ENCODE results near the gene DIDO1.

The DIDO1 gene
- 170 to 315 reads per million in 2 experiments for total RNA-seq

GRCh38 chr20:62926229-62927127 is at the start of gene DIDO1:
Gene DIDO1, minus strand, starts transcription at chr20:62926505.
- peak; percentile 81 for DNase-seq (ENCODE audit: low read depth)

- no peak for DNase-seq (ENCODE audit: low read depth)
Measured at GRCh38 chr20:62975251-62975760, 49.0 kb upstream of the DIDO1 start.

GRCh38 chr20:62972845-62973745 is 46.8 kb upstream of the DIDO1 start:
- no peak for DNase-seq (ENCODE audit: low read depth)

DNA sequence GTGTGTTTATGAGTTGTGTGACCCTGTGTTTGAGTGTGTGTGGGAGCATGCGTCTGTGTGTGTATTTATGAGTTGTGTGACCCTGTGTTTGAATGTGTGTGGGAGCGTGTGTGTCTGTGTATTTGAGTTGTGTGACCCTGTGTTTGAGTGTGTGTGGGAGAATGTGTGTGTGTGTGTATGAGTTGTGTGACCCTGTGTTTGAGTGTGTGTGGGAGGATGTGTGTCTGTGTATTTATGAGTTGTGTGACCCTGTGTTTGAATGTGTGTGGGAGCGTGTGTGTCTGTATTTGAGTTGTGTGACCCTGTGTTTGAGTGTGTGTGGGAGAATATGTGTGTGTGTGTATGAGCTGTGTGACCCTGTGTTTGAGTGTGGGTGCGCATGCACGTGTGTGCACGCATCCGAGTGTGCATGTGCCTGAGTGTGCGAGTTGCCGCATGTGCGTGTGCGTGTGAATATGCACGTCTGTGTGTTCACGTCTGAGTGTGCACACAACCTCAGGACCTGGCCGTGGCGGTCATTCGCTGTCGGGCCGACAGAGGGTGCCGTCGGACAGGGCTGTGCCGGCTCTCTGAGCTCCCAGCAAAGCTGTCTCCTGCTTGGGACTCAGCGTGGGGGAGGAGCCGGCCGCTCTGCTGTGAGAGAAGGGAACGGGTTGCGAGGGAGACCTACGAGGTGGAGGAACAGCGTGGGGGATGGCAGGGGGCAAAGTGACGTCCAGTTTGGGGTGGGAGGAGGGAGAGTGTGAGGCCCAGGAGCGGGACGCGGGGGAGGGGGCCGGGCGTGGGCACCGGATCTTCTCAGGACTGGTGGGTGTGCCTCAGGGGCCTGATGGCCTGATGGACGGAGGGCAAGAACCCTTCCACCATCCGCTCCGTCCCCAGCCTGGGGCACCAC is 45.9 kb upstream of the DIDO1 start:
- peak; percentile 78 for DNase-seq (ENCODE audit: low read depth)

- DNase-seq (ENCODE audit: low read depth) = no peak
Measured at GRCh38 chr20:62971211-62971949, 45.1 kb upstream of the DIDO1 start.

DNA sequence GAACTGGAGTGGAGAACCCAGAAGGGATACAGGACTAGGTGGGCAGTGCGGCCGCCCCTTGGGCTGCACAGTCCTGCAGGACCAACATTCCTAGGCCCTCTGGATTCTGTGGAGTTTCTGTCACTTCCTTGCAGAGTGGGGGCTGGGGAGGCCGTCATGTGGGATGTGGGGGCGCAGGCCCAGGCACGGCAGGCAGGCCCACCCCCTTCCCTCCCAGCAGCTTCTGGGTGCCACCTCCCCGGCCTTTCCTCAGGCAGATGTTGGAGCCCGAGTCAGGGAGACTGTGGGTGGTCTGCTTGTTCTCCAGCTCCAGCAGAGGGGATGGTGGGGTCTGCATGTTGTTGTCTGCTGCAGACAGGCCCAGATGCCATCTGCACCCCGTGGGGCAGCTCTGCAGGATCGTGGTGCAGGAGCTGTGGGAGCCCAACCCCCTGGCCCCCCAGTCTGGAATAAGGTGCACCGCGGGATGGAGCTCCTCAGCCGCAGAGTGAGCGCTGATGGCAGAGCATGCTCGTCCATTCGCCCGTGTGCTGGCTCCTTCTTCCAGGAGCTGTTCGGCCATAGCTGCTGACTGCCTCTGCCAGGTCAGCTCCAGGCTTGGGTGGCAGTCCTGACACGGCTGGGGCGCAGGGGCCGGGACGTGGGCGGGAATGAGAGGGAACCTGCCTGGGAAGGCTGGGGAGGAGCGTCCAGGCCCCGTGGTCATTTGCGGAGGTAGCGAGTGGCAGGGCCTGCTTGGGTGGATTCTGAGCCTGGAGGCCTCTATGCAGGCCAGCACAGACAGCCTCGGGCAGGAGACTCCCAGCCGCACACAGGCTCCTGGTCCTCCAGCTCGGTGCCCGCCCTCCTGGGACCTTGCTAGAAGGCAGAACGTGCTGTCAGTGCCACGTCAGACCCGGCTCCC is 44.3 kb upstream of the DIDO1 start:
- DNase-seq (ENCODE audit: low read depth) = no peak

DNA sequence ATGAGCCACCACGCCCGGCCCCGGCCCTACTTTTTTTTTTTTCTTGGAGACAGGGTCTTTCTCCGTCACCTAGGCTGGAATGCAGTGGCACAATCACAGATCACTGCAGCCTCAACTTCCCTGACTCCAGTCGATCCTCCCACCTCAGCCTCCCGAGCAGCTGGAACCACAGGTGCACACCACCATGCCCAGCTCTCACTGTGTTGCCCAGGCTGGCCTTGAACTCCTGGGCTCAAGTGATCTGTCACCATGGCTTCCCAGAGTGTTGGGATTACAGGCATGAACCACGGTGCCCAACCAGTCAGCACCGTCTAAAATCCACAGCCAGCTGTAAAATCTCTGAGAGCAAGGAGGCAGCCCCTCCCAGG is 43.6 kb upstream of the DIDO1 start:
- DNase-seq (ENCODE audit: low read depth) = no peak

DNA sequence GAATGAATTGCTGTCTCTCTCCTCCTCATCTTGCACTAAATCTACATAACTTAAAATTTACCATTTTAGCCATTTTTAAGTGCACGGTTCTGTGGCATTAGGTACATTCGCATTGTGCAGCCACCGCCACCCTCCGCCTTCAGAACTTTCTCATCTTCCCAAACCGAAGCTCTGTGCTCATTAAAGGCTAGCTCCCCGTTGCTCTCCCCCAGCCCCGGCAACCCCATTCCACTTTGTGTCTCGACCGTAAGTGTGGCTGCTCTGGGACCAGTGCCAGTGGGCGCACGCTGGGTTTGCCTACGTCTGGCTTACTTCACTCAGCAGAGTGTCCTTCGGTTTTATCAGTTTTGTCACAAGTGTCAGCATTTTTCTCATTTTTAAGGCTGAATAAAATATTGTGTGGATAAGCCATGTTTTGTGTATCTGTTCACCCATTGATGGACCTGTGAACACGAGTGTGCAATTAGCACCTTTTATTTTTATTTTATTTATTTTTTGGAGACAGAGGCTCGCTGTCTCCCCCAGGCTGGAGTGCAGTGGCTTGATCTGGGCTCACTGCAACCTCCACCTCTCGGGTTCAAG is 43.0 kb upstream of the DIDO1 start:
- no peak for DNase-seq (ENCODE audit: low read depth)

DNA sequence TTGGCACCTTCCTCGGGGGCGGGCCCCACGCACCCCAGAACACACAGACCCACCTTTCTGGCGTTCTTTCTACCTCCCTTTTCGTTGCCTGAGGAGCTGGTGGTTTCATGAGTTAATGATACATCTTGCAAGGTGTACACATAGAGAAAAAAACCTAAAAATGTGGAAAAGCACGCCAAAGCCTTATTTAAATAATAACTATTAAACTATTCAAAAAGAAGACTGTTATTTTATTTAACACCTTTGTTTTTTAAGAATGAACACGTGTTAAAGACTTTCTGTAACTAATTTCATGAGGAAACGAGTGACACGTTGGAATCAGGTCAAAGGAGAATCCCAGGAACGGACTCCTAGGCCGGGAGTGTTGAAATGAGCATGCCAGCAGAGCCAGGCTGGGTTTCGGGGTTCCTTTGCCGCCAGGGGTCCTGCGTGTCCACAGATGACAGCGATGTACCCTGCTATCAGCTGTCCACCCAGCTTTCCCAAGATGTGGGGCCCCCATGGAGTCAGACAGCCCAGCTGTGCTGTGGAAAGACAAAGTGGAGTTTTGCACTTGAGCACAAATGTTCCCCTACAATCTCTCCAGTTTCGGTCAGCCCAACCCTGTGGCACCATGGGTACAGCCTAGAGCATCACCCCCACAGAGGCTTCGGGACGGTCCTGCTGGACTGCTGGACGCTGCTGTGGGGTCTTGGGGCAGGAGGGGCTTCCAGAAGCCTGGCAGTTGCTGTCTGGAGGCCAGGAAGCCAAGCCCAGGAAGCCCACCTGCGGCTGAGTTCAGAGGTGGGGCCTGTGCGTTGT is 42.3 kb upstream of the DIDO1 start:
- DNase-seq (ENCODE audit: low read depth) = no peak

- no peak for DNase-seq (ENCODE audit: low read depth)
Measured at GRCh38 chr20:62967628-62968351, 41.5 kb upstream of the DIDO1 start.

DNA sequence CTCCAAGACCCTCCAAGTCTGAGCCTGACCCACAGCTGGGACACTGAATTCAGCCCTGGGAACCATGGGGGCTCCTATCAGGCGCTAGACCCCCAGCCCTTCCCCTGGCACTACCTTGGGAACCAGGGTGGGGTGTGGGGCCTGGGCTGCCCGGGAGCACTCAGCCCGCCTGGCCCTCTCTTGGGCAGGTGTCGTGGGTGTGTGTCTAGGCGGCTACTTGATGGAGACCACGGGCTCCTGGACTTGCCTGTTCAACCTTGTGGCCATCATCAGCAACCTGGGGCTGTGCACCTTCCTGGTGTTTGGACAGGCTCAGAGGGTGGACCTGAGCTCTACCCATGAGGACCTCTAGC is 40.8 kb upstream of the DIDO1 start:
- DNase-seq (ENCODE audit: low read depth) = no peak

GRCh38 chr20:62966212-62967148 is 40.2 kb upstream of the DIDO1 start:
- no peak for DNase-seq (ENCODE audit: low read depth)

DNA sequence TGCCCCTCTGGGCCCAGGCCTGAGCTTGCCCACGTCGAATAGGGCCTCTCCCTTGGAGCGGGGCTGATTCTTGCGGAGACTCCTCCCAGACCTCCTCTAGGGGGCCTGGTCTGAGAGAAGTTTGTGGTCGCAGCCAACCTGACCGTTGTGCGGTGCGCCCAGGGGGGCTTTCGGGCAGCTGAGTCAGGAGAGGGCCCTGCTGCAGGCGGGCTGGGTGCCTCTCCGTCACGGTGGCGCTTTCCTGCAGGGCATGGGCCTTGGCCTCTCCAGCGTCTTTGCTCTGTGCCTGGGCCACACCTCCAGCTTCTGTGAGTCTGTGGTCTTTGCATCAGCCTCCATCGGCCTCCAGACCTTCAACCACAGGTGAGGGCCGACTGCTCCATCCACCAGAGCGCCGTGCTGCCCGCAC is 39.1 kb upstream of the DIDO1 start:
- no peak for DNase-seq (ENCODE audit: low read depth)

- no peak for DNase-seq (ENCODE audit: low read depth)
Measured at GRCh38 chr20:62964700-62965099, 38.4 kb upstream of the DIDO1 start.

- no peak for DNase-seq (ENCODE audit: low read depth)
Measured at GRCh38 chr20:62963614-62964397, 37.5 kb upstream of the DIDO1 start.
